WTC11 (cell line): Measurements from ENCODE around the gene DDX55. TPM values are rescaled to one million over a fixed set of nuclear protein-coding genes. Genes with fewer than 3 reads are reported as not detected.

Experiments
- ATAC-seq: fragments of 200-7000 bp; cut with Tn5 transposase; 2 replicates; pipeline ENCODE4 v1.10.0; 2021; ENCODE audit warnings: mild to moderate bottlenecking, moderate library complexity
- CTCF ChIA-PET: fragments of 300-600 bp; sonication (Branson Sonifier 250); formaldehyde crosslinking; loops from one replicate; lab custom pipeline; 2021; ENCODE audit warnings: antibody characterized with exemption; lab: Charles Lee
- POLR2A ChIA-PET: fragments of 350-600 bp; sonication (Branson Sonifier 250); formaldehyde crosslinking; loops from one replicate; lab custom pipeline; 2021; ENCODE audit warnings: antibody characterized with exemption; lab: Charles Lee
- DNase-seq: peaks from one replicate; pipeline ENCODE4 v3.0.0; 2021; ENCODE audit warnings: low spot score
- H3K27ac Mint-ChIP-seq: 2 replicates; pipeline ENCODE4 v1.8.0; 2021; ENCODE audit warnings: mixed read lengths
- H3K27me3 Mint-ChIP-seq: 2 replicates; pipeline ENCODE4 v1.8.0; 2021; ENCODE audit warnings: low read depth, mild to moderate bottlenecking, moderate library complexity, mixed read lengths
- H3K36me3 Mint-ChIP-seq: 2 replicates; pipeline ENCODE4 v1.8.0; 2021; ENCODE audit warnings: mixed read lengths
- H3K4me1 Mint-ChIP-seq: 2 replicates; pipeline ENCODE4 v1.8.0; 2022; ENCODE audit warnings: mixed read lengths
- H3K4me3 Mint-ChIP-seq: 2 replicates; pipeline ENCODE4 v1.8.0; 2021; ENCODE audit warnings: mild to moderate bottlenecking, moderate library complexity, mixed read lengths
- H3K9me3 Mint-ChIP-seq: 2 replicates; pipeline ENCODE4 v1.8.0; 2021; ENCODE audit warnings: mixed read lengths
- CREM ChIP-seq: sonication (generic); formaldehyde crosslinking; IDR thresholded peaks from 2 replicates; pipeline ENCODE4 v1.8.1; 2022; ENCODE audit warnings: mild to moderate bottlenecking, missing genetic modification reagents, moderate library complexity
- ETV6 ChIP-seq: sonication (generic); formaldehyde crosslinking; IDR thresholded peaks from 2 replicates; pipeline ENCODE4 v1.8.1; 2022; ENCODE audit warnings: mild to moderate bottlenecking, missing genetic modification reagents
- FOXJ3 ChIP-seq: sonication (generic); formaldehyde crosslinking; IDR thresholded peaks from 2 replicates; pipeline ENCODE4 v1.9.0; 2021; ENCODE audit warnings: missing genetic modification reagents, mild to moderate bottlenecking, borderline replicate concordance
- JAZF1 ChIP-seq: fragments of 250-450 bp; sonication (Bioruptor Pico); IDR thresholded peaks from 2 replicates; pipeline ENCODE4 v1.9.0; 2021; ENCODE audit warnings: moderate library complexity, mild to moderate bottlenecking, inconsistent platforms
- JUN ChIP-seq: sonication (generic); formaldehyde crosslinking; IDR thresholded peaks from 2 replicates; pipeline ENCODE4 v1.8.0; 2023; ENCODE audit warnings: mild to moderate bottlenecking, missing genetic modification reagents
- PRRX2 ChIP-seq: fragments of 250-450 bp; sonication (Bioruptor Pico); IDR thresholded peaks from 2 replicates; pipeline ENCODE4 v1.8.0; 2021; ENCODE audit warnings: mild to moderate bottlenecking
- TEAD1 ChIP-seq: sonication (generic); formaldehyde crosslinking; IDR thresholded peaks from 2 replicates; pipeline ENCODE4 v1.8.0; 2022; ENCODE audit warnings: mild to moderate bottlenecking, missing genetic modification reagents
- ZNF138 ChIP-seq: sonication (generic); formaldehyde crosslinking; conservative IDR thresholded peaks from 2 replicates; pipeline ENCODE4 v1.8.1; 2022; ENCODE audit warnings: mild to moderate bottlenecking, moderate library complexity, missing genetic modification reagents
- ZNF671 ChIP-seq: fragments of 250-450 bp; sonication (Bioruptor Pico); IDR thresholded peaks from 2 replicates; pipeline ENCODE4 v1.8.0; 2021; ENCODE audit warnings: mild to moderate bottlenecking
- total RNA-seq: library from RNA; stranded (reverse); gene quantifications from 3 replicates; pipeline ENCODE4 v1.2.3, GENCODE V29; 2021
- TF ChIP-seq, protein P1 (sequence below): sonication (generic); formaldehyde crosslinking; IDR thresholded peaks from 2 replicates; pipeline ENCODE4 v1.8.1; 2023; ENCODE audit warnings: mild to moderate bottlenecking, moderate library complexity, missing genetic modification reagents
- TF ChIP-seq, protein P2 (sequence below): sonication (generic); formaldehyde crosslinking; IDR thresholded peaks from 2 replicates; pipeline ENCODE4 v1.8.0; 2023; ENCODE audit warnings: missing genetic modification reagents, mild to moderate bottlenecking, borderline replicate concordance
- TF ChIP-seq, protein P3 (sequence below): fragments of 200-600 bp; IDR thresholded peaks from 2 replicates; pipeline ENCODE4 v1.8.0; 2022; ENCODE audit warnings: antibody characterized with exemption
- TF ChIP-seq, protein P4 (sequence below): sonication (generic); formaldehyde crosslinking; IDR thresholded peaks from 2 replicates; pipeline ENCODE4 v1.8.1; 2022; ENCODE audit warnings: mild to moderate bottlenecking, moderate library complexity, missing genetic modification reagents
- TF ChIP-seq, protein P5 (sequence below): fragments of 250-450 bp; sonication (Bioruptor Pico); IDR thresholded peaks from 2 replicates; pipeline ENCODE4 v1.9.0; 2021; ENCODE audit warnings: mild to moderate bottlenecking
- TF ChIP-seq, protein P6 (sequence below): fragments of 250-450 bp; sonication (Bioruptor Pico); IDR thresholded peaks from 2 replicates; pipeline ENCODE4 v1.8.0; 2021; ENCODE audit warnings: mild to moderate bottlenecking

The DDX55 gene
- total RNA-seq, 1 experiment from 2014 or later, result 44.2 TPM

DNA sequence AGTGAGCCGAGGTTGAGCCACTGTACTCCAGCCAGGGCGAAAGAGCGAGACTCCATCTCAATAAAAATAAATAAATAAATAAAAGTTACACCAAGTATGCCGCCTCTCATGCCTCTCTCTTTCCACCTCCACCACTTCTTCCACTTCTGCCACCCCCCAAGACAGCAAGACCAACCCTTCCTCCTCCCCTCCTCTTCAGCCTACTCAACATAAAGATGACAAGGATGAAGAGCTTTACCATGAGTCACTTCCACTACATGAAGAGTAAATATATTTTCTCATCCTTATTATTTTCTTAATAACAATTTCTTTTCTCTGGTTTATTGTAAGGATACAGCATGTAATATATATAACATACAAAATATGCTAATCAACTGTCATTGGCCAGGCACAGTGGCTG is 21.1 kb upstream of the DDX55 start:
- ChIA-PET CTCF (no interaction called here), POLR2A (no interaction called here)
- Mint-ChIP-seq H3K27ac (no peak overlapping the region), H3K4me1 (peaks cover 15% of the 10 kb centered on the region), H3K9me3 (peaks cover 8% of the 10 kb centered on the region), H3K36me3 (no peaks in the 10 kb centered on the region), H3K4me3 (no peak overlapping the region), H3K27me3 (no peaks in the 10 kb centered on the region)
- TF ChIP-seq ZNF671 (CRISPR knock-in tag) (no peak), CREM (no peak), ETV6 (CRISPR knock-in tag) (no peak), ZNF138 (CRISPR knock-in tag) (no peak), TEAD1 (no peak), FOXJ3 (CRISPR knock-in tag) (no peak), JAZF1 (CRISPR knock-in tag) (no peak), PRRX2 (no peak), JUN (CRISPR knock-in tag) (no peak)
- TF ChIP-seq, protein P1, sequence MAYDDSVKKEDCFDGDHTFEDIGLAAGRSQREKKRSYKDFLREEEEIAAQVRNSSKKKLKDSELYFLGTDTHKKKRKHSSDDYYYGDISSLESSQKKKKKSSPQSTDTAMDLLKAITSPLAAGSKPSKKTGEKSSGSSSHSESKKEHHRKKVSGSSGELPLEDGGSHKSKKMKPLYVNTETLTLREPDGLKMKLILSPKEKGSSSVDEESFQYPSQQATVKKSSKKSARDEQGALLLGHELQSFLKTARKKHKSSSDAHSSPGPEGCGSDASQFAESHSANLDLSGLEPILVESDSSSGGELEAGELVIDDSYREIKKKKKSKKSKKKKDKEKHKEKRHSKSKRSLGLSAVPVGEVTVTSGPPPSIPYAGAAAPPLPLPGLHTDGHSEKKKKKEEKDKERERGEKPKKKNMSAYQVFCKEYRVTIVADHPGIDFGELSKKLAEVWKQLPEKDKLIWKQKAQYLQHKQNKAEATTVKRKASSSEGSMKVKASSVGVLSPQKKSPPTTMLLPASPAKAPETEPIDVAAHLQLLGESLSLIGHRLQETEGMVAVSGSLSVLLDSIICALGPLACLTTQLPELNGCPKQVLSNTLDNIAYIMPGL, result no peak
- TF ChIP-seq, protein P2, sequence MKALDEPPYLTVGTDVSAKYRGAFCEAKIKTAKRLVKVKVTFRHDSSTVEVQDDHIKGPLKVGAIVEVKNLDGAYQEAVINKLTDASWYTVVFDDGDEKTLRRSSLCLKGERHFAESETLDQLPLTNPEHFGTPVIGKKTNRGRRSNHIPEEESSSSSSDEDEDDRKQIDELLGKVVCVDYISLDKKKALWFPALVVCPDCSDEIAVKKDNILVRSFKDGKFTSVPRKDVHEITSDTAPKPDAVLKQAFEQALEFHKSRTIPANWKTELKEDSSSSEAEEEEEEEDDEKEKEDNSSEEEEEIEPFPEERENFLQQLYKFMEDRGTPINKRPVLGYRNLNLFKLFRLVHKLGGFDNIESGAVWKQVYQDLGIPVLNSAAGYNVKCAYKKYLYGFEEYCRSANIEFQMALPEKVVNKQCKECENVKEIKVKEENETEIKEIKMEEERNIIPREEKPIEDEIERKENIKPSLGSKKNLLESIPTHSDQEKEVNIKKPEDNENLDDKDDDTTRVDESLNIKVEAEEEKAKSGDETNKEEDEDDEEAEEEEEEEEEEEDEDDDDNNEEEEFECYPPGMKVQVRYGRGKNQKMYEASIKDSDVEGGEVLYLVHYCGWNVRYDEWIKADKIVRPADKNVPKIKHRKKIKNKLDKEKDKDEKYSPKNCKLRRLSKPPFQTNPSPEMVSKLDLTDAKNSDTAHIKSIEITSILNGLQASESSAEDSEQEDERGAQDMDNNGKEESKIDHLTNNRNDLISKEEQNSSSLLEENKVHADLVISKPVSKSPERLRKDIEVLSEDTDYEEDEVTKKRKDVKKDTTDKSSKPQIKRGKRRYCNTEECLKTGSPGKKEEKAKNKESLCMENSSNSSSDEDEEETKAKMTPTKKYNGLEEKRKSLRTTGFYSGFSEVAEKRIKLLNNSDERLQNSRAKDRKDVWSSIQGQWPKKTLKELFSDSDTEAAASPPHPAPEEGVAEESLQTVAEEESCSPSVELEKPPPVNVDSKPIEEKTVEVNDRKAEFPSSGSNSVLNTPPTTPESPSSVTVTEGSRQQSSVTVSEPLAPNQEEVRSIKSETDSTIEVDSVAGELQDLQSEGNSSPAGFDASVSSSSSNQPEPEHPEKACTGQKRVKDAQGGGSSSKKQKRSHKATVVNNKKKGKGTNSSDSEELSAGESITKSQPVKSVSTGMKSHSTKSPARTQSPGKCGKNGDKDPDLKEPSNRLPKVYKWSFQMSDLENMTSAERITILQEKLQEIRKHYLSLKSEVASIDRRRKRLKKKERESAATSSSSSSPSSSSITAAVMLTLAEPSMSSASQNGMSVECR (CRISPR knock-in tag), result no peak
- TF ChIP-seq, protein P3, sequence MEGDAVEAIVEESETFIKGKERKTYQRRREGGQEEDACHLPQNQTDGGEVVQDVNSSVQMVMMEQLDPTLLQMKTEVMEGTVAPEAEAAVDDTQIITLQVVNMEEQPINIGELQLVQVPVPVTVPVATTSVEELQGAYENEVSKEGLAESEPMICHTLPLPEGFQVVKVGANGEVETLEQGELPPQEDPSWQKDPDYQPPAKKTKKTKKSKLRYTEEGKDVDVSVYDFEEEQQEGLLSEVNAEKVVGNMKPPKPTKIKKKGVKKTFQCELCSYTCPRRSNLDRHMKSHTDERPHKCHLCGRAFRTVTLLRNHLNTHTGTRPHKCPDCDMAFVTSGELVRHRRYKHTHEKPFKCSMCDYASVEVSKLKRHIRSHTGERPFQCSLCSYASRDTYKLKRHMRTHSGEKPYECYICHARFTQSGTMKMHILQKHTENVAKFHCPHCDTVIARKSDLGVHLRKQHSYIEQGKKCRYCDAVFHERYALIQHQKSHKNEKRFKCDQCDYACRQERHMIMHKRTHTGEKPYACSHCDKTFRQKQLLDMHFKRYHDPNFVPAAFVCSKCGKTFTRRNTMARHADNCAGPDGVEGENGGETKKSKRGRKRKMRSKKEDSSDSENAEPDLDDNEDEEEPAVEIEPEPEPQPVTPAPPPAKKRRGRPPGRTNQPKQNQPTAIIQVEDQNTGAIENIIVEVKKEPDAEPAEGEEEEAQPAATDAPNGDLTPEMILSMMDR, result no peak
- TF ChIP-seq, protein P4, sequence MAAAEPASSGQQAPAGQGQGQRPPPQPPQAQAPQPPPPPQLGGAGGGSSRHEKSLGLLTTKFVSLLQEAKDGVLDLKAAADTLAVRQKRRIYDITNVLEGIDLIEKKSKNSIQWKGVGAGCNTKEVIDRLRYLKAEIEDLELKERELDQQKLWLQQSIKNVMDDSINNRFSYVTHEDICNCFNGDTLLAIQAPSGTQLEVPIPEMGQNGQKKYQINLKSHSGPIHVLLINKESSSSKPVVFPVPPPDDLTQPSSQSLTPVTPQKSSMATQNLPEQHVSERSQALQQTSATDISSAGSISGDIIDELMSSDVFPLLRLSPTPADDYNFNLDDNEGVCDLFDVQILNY (CRISPR knock-in tag), result no peak
- TF ChIP-seq, protein P5, sequence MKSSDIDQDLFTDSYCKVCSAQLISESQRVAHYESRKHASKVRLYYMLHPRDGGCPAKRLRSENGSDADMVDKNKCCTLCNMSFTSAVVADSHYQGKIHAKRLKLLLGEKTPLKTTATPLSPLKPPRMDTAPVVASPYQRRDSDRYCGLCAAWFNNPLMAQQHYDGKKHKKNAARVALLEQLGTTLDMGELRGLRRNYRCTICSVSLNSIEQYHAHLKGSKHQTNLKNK (CRISPR knock-in tag), result no peak
- ATAC-seq (no peak), DNase-seq (no peak)

DNA sequence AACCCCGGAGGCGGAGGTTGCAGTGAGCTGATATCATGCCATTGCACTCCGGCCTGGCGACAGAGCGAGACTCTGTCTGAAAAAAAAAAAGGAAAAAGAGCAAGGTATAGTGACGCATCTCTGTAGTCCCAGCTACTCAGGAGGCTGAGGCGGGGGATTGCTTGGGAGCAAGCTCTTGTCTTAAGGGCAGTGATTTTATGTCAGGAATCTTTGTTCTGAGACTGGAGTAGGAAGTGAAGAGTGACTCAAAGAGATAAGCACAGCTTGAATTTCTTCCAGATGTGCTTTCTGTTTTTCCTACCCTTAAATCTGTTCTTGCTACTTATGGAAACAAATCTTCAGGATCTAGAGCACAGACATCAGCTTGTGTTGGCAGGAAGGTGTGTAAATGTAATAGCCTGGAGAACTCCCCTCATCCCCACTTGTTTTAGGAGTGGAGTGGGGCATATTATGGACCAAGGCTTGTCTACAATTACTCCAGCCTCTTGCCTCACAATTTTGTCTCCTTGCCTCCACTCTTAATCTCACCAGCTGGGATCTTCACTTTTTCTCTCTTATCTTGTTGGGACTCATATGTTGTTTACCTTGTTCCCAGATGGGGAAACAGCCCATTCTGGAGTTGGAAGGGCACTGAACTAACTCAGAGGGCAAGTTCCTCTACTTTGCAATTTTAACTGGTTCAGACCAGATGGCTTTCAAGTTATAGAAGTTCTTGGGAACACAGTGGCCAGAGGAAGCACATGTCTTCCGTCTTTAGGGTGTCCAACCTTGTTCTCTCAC is 10.0 kb upstream of the DDX55 start:
- Mint-ChIP-seq H3K4me3 (no peak overlapping the region), H3K9me3 (no peaks in the 10 kb centered on the region), H3K4me1 (no peaks in the 10 kb centered on the region), H3K27ac (no peak overlapping the region), H3K36me3 (peaks cover 70% of the 10 kb centered on the region), H3K27me3 (no peaks in the 10 kb centered on the region)
- TF ChIP-seq, protein P6, sequence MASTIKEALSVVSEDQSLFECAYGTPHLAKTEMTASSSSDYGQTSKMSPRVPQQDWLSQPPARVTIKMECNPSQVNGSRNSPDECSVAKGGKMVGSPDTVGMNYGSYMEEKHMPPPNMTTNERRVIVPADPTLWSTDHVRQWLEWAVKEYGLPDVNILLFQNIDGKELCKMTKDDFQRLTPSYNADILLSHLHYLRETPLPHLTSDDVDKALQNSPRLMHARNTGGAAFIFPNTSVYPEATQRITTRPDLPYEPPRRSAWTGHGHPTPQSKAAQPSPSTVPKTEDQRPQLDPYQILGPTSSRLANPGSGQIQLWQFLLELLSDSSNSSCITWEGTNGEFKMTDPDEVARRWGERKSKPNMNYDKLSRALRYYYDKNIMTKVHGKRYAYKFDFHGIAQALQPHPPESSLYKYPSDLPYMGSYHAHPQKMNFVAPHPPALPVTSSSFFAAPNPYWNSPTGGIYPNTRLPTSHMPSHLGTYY (CRISPR knock-in tag), result no peak
- no peak for ATAC-seq
- ChIA-PET POLR2A (no interaction called here), CTCF (no interaction called here)
- no peak for DNase-seq
